HepG2 (cell line): ENCODE results near the gene PEMT. TPM values are rescaled to one million over a fixed set of nuclear protein-coding genes. Genes with fewer than 3 reads are reported as not detected.

ENCODE experiments used
- AGO1 ChIP-seq: fragments of 200-400 bp; formaldehyde crosslinking; IDR thresholded peaks from 2 replicates; pipeline ENCODE4 v1.6.1; 2017; ENCODE audit warnings: mild to moderate bottlenecking, low read depth, low read length, moderate library complexity; ENCODE audit not compliant: poor library complexity, severe bottlenecking
- ERF ChIP-seq: IDR thresholded peaks from 2 replicates; pipeline ENCODE4 v1.6.1; 2018; ENCODE audit warnings: missing biosample characterization, missing genetic modification reagents
- KAT2B ChIP-seq: fragments of 150-350 bp; IDR thresholded peaks from 2 replicates; pipeline ENCODE4 v1.6.1; 2014; ENCODE audit warnings: low read depth, low read length, borderline replicate concordance
- KAT7 ChIP-seq: IDR thresholded peaks from 2 replicates; pipeline ENCODE4 v1.6.1; 2018; ENCODE audit warnings: borderline replicate concordance, missing compliant biosample characterization
- KDM4B ChIP-seq: sonication (generic); formaldehyde crosslinking; IDR thresholded peaks from 2 replicates; pipeline ENCODE4 v1.4.0; 2020; ENCODE audit warnings: missing genetic modification reagents
- KLF6 ChIP-seq: IDR thresholded peaks from 2 replicates; pipeline ENCODE4 v1.8.0; 2016; ENCODE audit warnings: missing biosample characterization, missing genetic modification reagents
- NCOA1 ChIP-seq: sonication (generic); formaldehyde crosslinking; IDR thresholded peaks from 2 replicates; pipeline ENCODE4 v1.9.0; 2021; ENCODE audit warnings: missing genetic modification reagents
- ONECUT2 ChIP-seq: sonication (generic); formaldehyde crosslinking; IDR thresholded peaks from 2 replicates; pipeline ENCODE4 v1.4.0; 2020; ENCODE audit warnings: missing genetic modification reagents
- PCBP1 ChIP-seq: fragments of 200-400 bp; formaldehyde crosslinking; IDR thresholded peaks from 2 replicates; pipeline ENCODE4 v1.6.1; 2017; ENCODE audit warnings: mild to moderate bottlenecking, low read depth, low read length, borderline replicate concordance
- PLRG1 ChIP-seq: fragments of 450-650 bp; conservative IDR thresholded peaks from 2 replicates; pipeline ENCODE4 v1.6.1; 2016
- RBFOX2 ChIP-seq: fragments of 200-400 bp; formaldehyde crosslinking; IDR thresholded peaks from 2 replicates; pipeline ENCODE4 v1.6.1; 2017; ENCODE audit warnings: low read depth, mild to moderate bottlenecking, low read length
- SUZ12 ChIP-seq: fragments of 150-350 bp; IDR thresholded peaks from 2 replicates; pipeline ENCODE4 v1.6.1; 2014; ENCODE audit warnings: low read depth, low read length
- ZNF138 ChIP-seq: sonication (generic); formaldehyde crosslinking; IDR thresholded peaks from 2 replicates; pipeline ENCODE4 v1.5.0; 2020; ENCODE audit warnings: mild to moderate bottlenecking, low read depth, missing genetic modification reagents
- ZNF264 ChIP-seq: sonication (generic); formaldehyde crosslinking; IDR thresholded peaks from 2 replicates; pipeline ENCODE4 v1.4.0; 2020; ENCODE audit warnings: missing genetic modification reagents
- polyA plus RNA-seq, 8 experiments: library from polyadenylated mRNA; depleted of rRNA in 3 of 8; stranded (reverse) in 7 of 8; unstranded in 1 of 8; fragments of >200 nt; fragmentation: Illumina TruSeq in 4 of 8; extraction: Trizol in 4 of 8; gene quantifications; 2 replicates each; pipeline versions ENCODE4 v1.2.1 to v1.2.3, GENCODE V29; 2011 to 2016; ENCODE audit warnings: low read depth in 4 of 8, missing spikeins in 1 of 8, mixed read lengths in 1 of 8; ENCODE audit not compliant: insufficient read depth in 1 of 8
- total RNA-seq, 5 experiments: library from RNA; depleted of rRNA; stranded (reverse); fragments of >200 nt; fragmentation: Illumina TruSeq; extraction: Trizol; gene quantifications; 2 replicates each; pipeline ENCODE4 v1.2.3, GENCODE V29; 2016; ENCODE audit warnings: low read depth in 1 of 5
- TF ChIP-seq, protein P1 (sequence below): sonication (generic); formaldehyde crosslinking; IDR thresholded peaks from 2 replicates; pipeline ENCODE4 v1.4.0; 2020; ENCODE audit warnings: missing genetic modification reagents, mild to moderate bottlenecking, borderline replicate concordance
- TF ChIP-seq, protein P2 (sequence below): sonication (generic); formaldehyde crosslinking; IDR thresholded peaks from 2 replicates; pipeline ENCODE4 v1.4.0; 2020; ENCODE audit warnings: mild to moderate bottlenecking, missing genetic modification reagents
- TF ChIP-seq, protein P3 (sequence below): sonication (generic); formaldehyde crosslinking; IDR thresholded peaks from 2 replicates; pipeline ENCODE4 v1.4.0; 2020; ENCODE audit warnings: missing genetic modification reagents
- TF ChIP-seq, protein P4 (sequence below): sonication (generic); formaldehyde crosslinking; conservative IDR thresholded peaks from 2 replicates; pipeline ENCODE4 v1.8.0; 2022; ENCODE audit warnings: low read depth, missing genetic modification reagents
- TF ChIP-seq, protein P5 (sequence below): IDR thresholded peaks from 2 replicates; pipeline ENCODE4 v1.6.1; 2016; ENCODE audit warnings: missing biosample characterization, missing genetic modification reagents, low read depth

PEMT gene
- total and polyA plus RNA-seq, 2 of the 13 experiments (the other 11 are each of a cell fraction or from before 2014, with no cell fraction given), result 31.7 to 43.6 TPM

DNA sequence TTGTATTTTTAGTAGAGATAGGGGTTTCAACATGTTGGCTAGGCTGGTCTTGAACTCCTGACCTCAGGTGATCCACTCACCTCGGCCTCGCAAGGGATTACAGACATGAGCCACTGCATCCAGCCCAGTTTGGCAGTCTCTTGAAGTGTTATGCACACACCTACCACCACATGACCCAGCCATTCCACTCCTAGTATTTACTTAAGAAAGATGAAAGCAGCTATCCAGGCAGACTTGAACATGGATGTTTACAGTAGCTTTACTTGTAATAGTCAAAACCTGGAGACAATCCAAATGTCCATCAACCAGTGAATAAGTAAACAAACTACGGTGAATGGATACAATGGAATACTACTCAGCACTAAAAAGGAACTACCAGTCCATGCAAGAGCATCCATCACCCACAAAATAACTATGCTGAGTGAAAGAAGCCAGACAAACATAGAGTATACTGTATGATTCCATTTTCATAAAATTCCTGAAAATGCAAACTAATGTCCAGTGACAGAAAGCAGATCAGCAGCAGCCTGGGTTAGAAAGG, 57.5 kb downstream of the PEMT start (continued):
- TF ChIP-seq, protein P1, sequence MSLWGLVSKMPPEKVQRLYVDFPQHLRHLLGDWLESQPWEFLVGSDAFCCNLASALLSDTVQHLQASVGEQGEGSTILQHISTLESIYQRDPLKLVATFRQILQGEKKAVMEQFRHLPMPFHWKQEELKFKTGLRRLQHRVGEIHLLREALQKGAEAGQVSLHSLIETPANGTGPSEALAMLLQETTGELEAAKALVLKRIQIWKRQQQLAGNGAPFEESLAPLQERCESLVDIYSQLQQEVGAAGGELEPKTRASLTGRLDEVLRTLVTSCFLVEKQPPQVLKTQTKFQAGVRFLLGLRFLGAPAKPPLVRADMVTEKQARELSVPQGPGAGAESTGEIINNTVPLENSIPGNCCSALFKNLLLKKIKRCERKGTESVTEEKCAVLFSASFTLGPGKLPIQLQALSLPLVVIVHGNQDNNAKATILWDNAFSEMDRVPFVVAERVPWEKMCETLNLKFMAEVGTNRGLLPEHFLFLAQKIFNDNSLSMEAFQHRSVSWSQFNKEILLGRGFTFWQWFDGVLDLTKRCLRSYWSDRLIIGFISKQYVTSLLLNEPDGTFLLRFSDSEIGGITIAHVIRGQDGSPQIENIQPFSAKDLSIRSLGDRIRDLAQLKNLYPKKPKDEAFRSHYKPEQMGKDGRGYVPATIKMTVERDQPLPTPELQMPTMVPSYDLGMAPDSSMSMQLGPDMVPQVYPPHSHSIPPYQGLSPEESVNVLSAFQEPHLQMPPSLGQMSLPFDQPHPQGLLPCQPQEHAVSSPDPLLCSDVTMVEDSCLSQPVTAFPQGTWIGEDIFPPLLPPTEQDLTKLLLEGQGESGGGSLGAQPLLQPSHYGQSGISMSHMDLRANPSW (CRISPR knock-in tag), result peak; percentile 94
- no peak for TF ChIP-seq PCBP1
- no peak for TF ChIP-seq SUZ12
- no peak for TF ChIP-seq AGO1
- TF ChIP-seq, protein P2, sequence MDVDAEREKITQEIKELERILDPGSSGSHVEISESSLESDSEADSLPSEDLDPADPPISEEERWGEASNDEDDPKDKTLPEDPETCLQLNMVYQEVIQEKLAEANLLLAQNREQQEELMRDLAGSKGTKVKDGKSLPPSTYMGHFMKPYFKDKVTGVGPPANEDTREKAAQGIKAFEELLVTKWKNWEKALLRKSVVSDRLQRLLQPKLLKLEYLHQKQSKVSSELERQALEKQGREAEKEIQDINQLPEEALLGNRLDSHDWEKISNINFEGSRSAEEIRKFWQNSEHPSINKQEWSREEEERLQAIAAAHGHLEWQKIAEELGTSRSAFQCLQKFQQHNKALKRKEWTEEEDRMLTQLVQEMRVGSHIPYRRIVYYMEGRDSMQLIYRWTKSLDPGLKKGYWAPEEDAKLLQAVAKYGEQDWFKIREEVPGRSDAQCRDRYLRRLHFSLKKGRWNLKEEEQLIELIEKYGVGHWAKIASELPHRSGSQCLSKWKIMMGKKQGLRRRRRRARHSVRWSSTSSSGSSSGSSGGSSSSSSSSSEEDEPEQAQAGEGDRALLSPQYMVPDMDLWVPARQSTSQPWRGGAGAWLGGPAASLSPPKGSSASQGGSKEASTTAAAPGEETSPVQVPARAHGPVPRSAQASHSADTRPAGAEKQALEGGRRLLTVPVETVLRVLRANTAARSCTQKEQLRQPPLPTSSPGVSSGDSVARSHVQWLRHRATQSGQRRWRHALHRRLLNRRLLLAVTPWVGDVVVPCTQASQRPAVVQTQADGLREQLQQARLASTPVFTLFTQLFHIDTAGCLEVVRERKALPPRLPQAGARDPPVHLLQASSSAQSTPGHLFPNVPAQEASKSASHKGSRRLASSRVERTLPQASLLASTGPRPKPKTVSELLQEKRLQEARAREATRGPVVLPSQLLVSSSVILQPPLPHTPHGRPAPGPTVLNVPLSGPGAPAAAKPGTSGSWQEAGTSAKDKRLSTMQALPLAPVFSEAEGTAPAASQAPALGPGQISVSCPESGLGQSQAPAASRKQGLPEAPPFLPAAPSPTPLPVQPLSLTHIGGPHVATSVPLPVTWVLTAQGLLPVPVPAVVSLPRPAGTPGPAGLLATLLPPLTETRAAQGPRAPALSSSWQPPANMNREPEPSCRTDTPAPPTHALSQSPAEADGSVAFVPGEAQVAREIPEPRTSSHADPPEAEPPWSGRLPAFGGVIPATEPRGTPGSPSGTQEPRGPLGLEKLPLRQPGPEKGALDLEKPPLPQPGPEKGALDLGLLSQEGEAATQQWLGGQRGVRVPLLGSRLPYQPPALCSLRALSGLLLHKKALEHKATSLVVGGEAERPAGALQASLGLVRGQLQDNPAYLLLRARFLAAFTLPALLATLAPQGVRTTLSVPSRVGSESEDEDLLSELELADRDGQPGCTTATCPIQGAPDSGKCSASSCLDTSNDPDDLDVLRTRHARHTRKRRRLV (CRISPR knock-in tag), result no peak; the same call in 1 of the 2 replicates
- 0 out of 2 replicates have a peak, but pooled peaks have one; percentile 62 for TF ChIP-seq NCOA1
- TF ChIP-seq, protein P3, sequence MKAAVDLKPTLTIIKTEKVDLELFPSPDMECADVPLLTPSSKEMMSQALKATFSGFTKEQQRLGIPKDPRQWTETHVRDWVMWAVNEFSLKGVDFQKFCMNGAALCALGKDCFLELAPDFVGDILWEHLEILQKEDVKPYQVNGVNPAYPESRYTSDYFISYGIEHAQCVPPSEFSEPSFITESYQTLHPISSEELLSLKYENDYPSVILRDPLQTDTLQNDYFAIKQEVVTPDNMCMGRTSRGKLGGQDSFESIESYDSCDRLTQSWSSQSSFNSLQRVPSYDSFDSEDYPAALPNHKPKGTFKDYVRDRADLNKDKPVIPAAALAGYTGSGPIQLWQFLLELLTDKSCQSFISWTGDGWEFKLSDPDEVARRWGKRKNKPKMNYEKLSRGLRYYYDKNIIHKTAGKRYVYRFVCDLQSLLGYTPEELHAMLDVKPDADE, result no peak
- TF ChIP-seq RBFOX2, result no peak
- no peak for TF ChIP-seq KDM4B (CRISPR knock-in tag)
- TF ChIP-seq KAT7, result no peak
- TF ChIP-seq KAT2B, result no peak
- TF ChIP-seq, protein P4, sequence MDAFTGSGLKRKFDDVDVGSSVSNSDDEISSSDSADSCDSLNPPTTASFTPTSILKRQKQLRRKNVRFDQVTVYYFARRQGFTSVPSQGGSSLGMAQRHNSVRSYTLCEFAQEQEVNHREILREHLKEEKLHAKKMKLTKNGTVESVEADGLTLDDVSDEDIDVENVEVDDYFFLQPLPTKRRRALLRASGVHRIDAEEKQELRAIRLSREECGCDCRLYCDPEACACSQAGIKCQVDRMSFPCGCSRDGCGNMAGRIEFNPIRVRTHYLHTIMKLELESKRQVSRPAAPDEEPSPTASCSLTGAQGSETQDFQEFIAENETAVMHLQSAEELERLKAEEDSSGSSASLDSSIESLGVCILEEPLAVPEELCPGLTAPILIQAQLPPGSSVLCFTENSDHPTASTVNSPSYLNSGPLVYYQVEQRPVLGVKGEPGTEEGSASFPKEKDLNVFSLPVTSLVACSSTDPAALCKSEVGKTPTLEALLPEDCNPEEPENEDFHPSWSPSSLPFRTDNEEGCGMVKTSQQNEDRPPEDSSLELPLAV (CRISPR knock-in tag), result no peak
- no peak for TF ChIP-seq ONECUT2 (CRISPR knock-in tag)
- TF ChIP-seq ZNF264 (CRISPR knock-in tag), result peak; percentile 91
- TF ChIP-seq KLF6 (CRISPR knock-in tag), result peak; percentile 69; the same call in 1 of the 2 replicates
- TF ChIP-seq ERF (CRISPR knock-in tag), result peak; percentile 99
- TF ChIP-seq, protein P5, sequence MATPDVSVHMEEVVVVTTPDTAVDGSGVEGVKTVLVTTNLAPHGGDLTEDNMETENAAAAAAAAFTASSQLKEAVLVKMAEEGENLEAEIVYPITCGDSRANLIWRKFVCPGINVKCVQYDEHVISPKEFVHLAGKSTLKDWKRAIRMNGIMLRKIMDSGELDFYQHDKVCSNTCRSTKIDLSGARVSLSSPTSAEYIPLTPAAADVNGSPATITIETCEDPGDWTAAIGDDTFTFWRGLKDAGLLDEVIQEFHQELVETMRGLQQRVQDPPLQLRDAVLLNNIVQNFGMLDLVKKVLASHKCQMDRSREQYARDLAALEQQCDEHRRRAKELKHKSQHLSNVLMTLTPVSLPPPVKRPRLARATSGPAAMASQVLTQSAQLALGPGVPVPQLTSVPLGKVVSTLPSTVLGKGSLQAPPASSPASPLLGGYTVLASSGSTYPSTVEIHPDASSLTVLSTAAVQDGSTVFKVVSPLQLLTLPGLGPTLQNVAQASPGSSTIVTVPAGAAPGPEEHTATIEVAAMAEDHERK (CRISPR knock-in tag), result no peak
- TF ChIP-seq PLRG1, result no peak
- no peak for TF ChIP-seq ZNF138 (CRISPR knock-in tag)
